HepG2 (cell line): ENCODE measurements around the gene INTS3. TPM values are rescaled to one million over a fixed set of nuclear protein-coding genes. Genes with fewer than 3 reads are reported as not detected.

Experiments used
- ELF3 ChIP-seq: IDR thresholded peaks from 2 replicates; pipeline ENCODE4 v1.6.1; 2016; ENCODE audit warnings: missing genetic modification reagents, missing compliant biosample characterization
- GATAD1 ChIP-seq: IDR thresholded peaks from 2 replicates; pipeline ENCODE4 v1.6.1; 2016; ENCODE audit warnings: missing genetic modification reagents, missing compliant biosample characterization
- GFI1 ChIP-seq: sonication (generic); formaldehyde crosslinking; IDR thresholded peaks from 2 replicates; pipeline ENCODE4 v1.5.0; 2020; ENCODE audit warnings: missing genetic modification reagents, mild to moderate bottlenecking, borderline replicate concordance
- HDAC6 ChIP-seq: fragments of 200-600 bp; sonication (generic); IDR thresholded peaks from 2 replicates; pipeline ENCODE4 v1.7.0; 2017; ENCODE audit warnings: mild to moderate bottlenecking, antibody characterized with exemption, low read length, low read depth
- KDM4B ChIP-seq: sonication (generic); formaldehyde crosslinking; IDR thresholded peaks from 2 replicates; pipeline ENCODE4 v1.4.0; 2020; ENCODE audit warnings: missing genetic modification reagents
- MTF2 ChIP-seq: sonication (generic); formaldehyde crosslinking; IDR thresholded peaks from 2 replicates; pipeline ENCODE4 v1.5.0; 2020; ENCODE audit warnings: missing genetic modification reagents, borderline replicate concordance
- MXD4 ChIP-seq: IDR thresholded peaks from 2 replicates; pipeline ENCODE4 v1.6.1; 2016; ENCODE audit warnings: mild to moderate bottlenecking, missing biosample characterization, missing genetic modification reagents
- NCOA2 ChIP-seq: sonication (generic); formaldehyde crosslinking; IDR thresholded peaks from 2 replicates; pipeline ENCODE4 v1.8.0; 2022; ENCODE audit warnings: inconsistent platforms
- RFXAP ChIP-seq: sonication (generic); formaldehyde crosslinking; IDR thresholded peaks from 2 replicates; pipeline ENCODE4 v1.4.0; 2020; ENCODE audit warnings: missing genetic modification reagents, borderline replicate concordance
- TOE1 ChIP-seq: sonication (generic); formaldehyde crosslinking; IDR thresholded peaks from 2 replicates; pipeline ENCODE4 v1.4.0; 2020; ENCODE audit warnings: mild to moderate bottlenecking, missing genetic modification reagents
- ZBTB1 ChIP-seq: sonication (generic); formaldehyde crosslinking; IDR thresholded peaks from 2 replicates; pipeline ENCODE4 v1.4.0; 2020; ENCODE audit warnings: missing genetic modification reagents, borderline replicate concordance
- ZFYVE20 ChIP-seq: sonication (generic); formaldehyde crosslinking; IDR thresholded peaks from 2 replicates; pipeline ENCODE4 v1.8.0; 2023; ENCODE audit warnings: low read depth, mild to moderate bottlenecking, moderate library complexity, missing genetic modification reagents, borderline replicate concordance
- ZNF333 ChIP-seq: sonication (generic); formaldehyde crosslinking; IDR thresholded peaks from 2 replicates; pipeline ENCODE4 v1.4.0; 2020; ENCODE audit warnings: mild to moderate bottlenecking, missing genetic modification reagents, borderline replicate concordance
- ZNF788 ChIP-seq: sonication (generic); formaldehyde crosslinking; IDR thresholded peaks from 2 replicates; pipeline ENCODE4 v1.5.0; 2020; ENCODE audit warnings: mild to moderate bottlenecking, missing genetic modification reagents, borderline replicate concordance
- ZSCAN31 ChIP-seq: sonication (generic); formaldehyde crosslinking; IDR thresholded peaks from 2 replicates; pipeline ENCODE4 v1.5.0; 2020; ENCODE audit warnings: low read depth, mild to moderate bottlenecking, missing genetic modification reagents
- polyA plus RNA-seq, 8 experiments: library from polyadenylated mRNA; depleted of rRNA in 3 of 8; stranded (reverse) in 7 of 8; unstranded in 1 of 8; fragments of >200 nt; fragmentation: Illumina TruSeq in 4 of 8; extraction: Trizol in 4 of 8; gene quantifications; 2 replicates each; pipeline versions ENCODE4 v1.2.1 to v1.2.3, GENCODE V29; 2011 to 2016; ENCODE audit warnings: low read depth in 4 of 8, missing spikeins in 1 of 8, mixed read lengths in 1 of 8; ENCODE audit not compliant: insufficient read depth in 1 of 8
- total RNA-seq, 5 experiments: library from RNA; depleted of rRNA; stranded (reverse); fragments of >200 nt; fragmentation: Illumina TruSeq; extraction: Trizol; gene quantifications; 2 replicates each; pipeline ENCODE4 v1.2.3, GENCODE V29; 2016; ENCODE audit warnings: low read depth in 1 of 5
- TF ChIP-seq, protein P1 (sequence below): sonication (generic); formaldehyde crosslinking; IDR thresholded peaks from 2 replicates; pipeline ENCODE4 v1.4.0; 2020; ENCODE audit warnings: missing genetic modification reagents, borderline replicate concordance
- TF ChIP-seq, protein P2 (sequence below): sonication (generic); formaldehyde crosslinking; IDR thresholded peaks from 2 replicates; pipeline ENCODE4 v1.8.0; 2022; ENCODE audit warnings: missing genetic modification reagents, mild to moderate bottlenecking, moderate library complexity, borderline replicate concordance
- TF ChIP-seq, protein P3 (sequence below): sonication (generic); formaldehyde crosslinking; IDR thresholded peaks from 2 replicates; pipeline ENCODE4 v1.8.0; 2022; ENCODE audit warnings: missing genetic modification reagents, mild to moderate bottlenecking, borderline replicate concordance
- TF ChIP-seq, protein P4 (sequence below): sonication (generic); formaldehyde crosslinking; IDR thresholded peaks from 2 replicates; pipeline ENCODE4 v1.5.1; 2020; ENCODE audit warnings: missing genetic modification reagents, mild to moderate bottlenecking, borderline replicate concordance

The INTS3 gene
- total and polyA plus RNA-seq, 2 of the 13 experiments (the other 11 are each of a cell fraction or from before 2014, with no cell fraction given): 17.2 to 27.2 TPM

- TF ChIP-seq, protein P1, sequence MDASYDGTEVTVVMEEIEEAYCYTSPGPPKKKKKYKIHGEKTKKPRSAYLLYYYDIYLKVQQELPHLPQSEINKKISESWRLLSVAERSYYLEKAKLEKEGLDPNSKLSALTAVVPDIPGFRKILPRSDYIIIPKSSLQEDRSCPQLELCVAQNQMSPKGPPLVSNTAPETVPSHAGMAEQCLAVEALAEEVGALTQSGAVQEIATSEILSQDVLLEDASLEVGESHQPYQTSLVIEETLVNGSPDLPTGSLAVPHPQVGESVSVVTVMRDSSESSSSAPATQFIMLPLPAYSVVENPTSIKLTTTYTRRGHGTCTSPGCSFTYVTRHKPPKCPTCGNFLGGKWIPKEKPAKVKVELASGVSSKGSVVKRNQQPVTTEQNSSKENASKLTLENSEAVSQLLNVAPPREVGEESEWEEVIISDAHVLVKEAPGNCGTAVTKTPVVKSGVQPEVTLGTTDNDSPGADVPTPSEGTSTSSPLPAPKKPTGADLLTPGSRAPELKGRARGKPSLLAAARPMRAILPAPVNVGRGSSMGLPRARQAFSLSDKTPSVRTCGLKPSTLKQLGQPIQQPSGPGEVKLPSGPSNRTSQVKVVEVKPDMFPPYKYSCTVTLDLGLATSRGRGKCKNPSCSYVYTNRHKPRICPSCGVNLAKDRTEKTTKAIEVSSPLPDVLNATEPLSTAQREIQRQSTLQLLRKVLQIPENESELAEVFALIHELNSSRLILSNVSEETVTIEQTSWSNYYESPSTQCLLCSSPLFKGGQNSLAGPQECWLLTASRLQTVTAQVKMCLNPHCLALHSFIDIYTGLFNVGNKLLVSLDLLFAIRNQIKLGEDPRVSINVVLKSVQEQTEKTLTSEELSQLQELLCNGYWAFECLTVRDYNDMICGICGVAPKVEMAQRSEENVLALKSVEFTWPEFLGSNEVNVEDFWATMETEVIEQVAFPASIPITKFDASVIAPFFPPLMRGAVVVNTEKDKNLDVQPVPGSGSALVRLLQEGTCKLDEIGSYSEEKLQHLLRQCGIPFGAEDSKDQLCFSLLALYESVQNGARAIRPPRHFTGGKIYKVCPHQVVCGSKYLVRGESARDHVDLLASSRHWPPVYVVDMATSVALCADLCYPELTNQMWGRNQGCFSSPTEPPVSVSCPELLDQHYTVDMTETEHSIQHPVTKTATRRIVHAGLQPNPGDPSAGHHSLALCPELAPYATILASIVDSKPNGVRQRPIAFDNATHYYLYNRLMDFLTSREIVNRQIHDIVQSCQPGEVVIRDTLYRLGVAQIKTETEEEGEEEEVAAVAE: peak; percentile 89
- peak; percentile 96 for TF ChIP-seq RFXAP (CRISPR knock-in tag)
- TF ChIP-seq MTF2 (CRISPR knock-in tag): 0 out of 2 replicates have a peak, but pooled peaks have one; percentile 51
- TF ChIP-seq ZNF333: peak; percentile 40; the same call in 1 of the 2 replicates
- TF ChIP-seq ZBTB1: no peak
- peak; percentile 81 for TF ChIP-seq GATAD1
- TF ChIP-seq, protein P2, sequence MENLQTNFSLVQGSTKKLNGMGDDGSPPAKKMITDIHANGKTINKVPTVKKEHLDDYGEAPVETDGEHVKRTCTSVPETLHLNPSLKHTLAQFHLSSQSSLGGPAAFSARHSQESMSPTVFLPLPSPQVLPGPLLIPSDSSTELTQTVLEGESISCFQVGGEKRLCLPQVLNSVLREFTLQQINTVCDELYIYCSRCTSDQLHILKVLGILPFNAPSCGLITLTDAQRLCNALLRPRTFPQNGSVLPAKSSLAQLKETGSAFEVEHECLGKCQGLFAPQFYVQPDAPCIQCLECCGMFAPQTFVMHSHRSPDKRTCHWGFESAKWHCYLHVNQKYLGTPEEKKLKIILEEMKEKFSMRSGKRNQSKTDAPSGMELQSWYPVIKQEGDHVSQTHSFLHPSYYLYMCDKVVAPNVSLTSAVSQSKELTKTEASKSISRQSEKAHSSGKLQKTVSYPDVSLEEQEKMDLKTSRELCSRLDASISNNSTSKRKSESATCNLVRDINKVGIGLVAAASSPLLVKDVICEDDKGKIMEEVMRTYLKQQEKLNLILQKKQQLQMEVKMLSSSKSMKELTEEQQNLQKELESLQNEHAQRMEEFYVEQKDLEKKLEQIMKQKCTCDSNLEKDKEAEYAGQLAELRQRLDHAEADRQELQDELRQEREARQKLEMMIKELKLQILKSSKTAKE: no peak
- TF ChIP-seq, protein P3, sequence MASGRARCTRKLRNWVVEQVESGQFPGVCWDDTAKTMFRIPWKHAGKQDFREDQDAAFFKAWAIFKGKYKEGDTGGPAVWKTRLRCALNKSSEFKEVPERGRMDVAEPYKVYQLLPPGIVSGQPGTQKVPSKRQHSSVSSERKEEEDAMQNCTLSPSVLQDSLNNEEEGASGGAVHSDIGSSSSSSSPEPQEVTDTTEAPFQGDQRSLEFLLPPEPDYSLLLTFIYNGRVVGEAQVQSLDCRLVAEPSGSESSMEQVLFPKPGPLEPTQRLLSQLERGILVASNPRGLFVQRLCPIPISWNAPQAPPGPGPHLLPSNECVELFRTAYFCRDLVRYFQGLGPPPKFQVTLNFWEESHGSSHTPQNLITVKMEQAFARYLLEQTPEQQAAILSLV (CRISPR knock-in tag): 0 out of 2 replicates have a peak, but pooled peaks have one; percentile 50
- 0 out of 2 replicates have a peak, but pooled peaks have one; percentile 47 for TF ChIP-seq KDM4B (CRISPR knock-in tag)
- peak; percentile 15; the same call in 1 of the 2 replicates for TF ChIP-seq MXD4 (CRISPR knock-in tag)
- no peak for TF ChIP-seq ZFYVE20 (CRISPR knock-in tag)
- TF ChIP-seq HDAC6: no peak
- no peak for TF ChIP-seq ZSCAN31 (CRISPR knock-in tag)
- TF ChIP-seq TOE1 (CRISPR knock-in tag): no peak
- peak; percentile 26; the same call in 1 of the 2 replicates for TF ChIP-seq GFI1 (CRISPR knock-in tag)
- TF ChIP-seq, protein P4, sequence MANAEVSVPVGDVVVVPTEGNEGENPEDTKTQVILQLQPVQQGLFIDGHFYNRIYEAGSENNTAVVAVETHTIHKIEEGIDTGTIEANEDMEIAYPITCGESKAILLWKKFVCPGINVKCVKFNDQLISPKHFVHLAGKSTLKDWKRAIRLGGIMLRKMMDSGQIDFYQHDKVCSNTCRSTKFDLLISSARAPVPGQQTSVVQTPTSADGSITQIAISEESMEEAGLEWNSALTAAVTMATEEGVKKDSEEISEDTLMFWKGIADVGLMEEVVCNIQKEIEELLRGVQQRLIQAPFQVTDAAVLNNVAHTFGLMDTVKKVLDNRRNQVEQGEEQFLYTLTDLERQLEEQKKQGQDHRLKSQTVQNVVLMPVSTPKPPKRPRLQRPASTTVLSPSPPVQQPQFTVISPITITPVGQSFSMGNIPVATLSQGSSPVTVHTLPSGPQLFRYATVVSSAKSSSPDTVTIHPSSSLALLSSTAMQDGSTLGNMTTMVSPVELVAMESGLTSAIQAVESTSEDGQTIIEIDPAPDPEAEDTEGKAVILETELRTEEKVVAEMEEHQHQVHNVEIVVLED (CRISPR knock-in tag): peak; percentile 74; the same call in 1 of the 2 replicates
- 0 out of 2 replicates have a peak, but pooled peaks have one; percentile 7 for TF ChIP-seq NCOA2 (CRISPR knock-in tag)
- peak; percentile 61 for TF ChIP-seq ZNF788 (CRISPR knock-in tag)
- TF ChIP-seq ELF3 (CRISPR knock-in tag): peak; percentile 55
Measured at GRCh38 chr1:153727463-153728304, at the start of gene INTS3 (continued).
